Measurements from ENCODE around the gene BOLA3. TPM values are rescaled to one million over a fixed set of nuclear protein-coding genes. Genes with fewer than 3 reads are reported as not detected.
A peak's percentile ranks its signal among the peaks of the same experiment; 100 is the strongest.
"Not testable (repeated sequence)": the region's sequence is repeated elsewhere in the genome, so short reads cannot be mapped to it uniquely, and the experiment has no call there.

The BOLA3 gene
- total RNA-seq, 1 donor from 2014 or later = 29.3 TPM

DNA sequence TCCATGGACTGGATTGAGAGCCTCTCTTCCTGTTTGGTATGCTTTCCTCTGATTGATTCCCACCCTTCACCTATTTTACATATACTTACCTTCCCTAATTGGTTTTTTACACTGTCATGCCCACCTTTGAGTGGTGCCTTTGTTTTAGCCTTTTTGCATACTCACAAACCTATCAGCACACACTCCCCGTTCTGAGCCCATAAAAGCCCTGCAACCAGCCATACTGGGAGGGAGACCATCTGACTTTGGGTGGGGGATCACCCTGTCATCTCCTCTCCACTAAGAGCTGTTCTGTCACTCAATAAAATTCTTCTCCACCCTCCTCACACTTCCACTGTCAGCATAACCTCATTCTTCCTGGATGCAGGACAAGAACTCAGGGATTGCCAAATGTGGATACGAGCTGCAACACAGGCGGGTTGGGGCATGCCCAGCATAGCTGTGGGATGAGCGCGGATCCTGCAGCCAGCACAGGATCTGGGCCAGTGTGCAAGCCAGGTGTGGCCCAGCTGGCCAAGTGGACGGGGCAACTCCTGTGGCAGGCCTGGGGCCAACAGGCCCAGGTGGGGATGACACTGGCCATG is 40.4 kb upstream of the BOLA3 start:
- H3K9me3 Mint-ChIP-seq = no peaks in the 10 kb centered on the region

DNA sequence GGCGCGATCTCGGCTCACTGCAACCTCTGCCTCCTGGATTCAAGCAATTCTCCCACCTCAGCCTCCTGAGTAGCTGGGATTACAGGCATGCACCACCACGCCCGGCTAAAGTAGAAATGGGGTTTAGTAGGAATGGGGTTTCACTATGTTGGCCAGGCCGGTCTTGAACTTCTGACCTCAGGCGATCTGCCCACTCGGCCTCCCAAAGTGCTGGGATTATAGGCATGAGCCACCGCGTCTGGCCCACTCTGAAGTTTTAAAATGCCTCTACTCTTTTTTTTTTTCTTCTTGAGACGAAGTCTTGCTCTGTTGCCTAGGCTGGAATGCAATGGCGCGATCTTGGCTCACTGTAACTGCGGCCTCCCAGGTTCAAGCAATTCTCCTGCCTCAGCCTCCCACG is 39.0 kb upstream of the BOLA3 start:
- not testable (repeated sequence) for H3K36me3 Mint-ChIP-seq (ENCODE audit: low read depth); H3K4me1 Mint-ChIP-seq; H3K9me3 Mint-ChIP-seq; DNase-seq (ENCODE audit: low read depth, low spot score); H3K27ac Mint-ChIP-seq (ENCODE audit: unreplicated experiment); H3K4me3 Mint-ChIP-seq
- peaks cover 21% of the 10 kb centered on the region for H3K27me3 Mint-ChIP-seq (ENCODE audit: low read depth)

More for the DNA sequence above, 40.4 kb upstream of the BOLA3 start:
- H3K36me3 Mint-ChIP-seq (ENCODE audit: low read depth) = no peaks in the 10 kb centered on the region
- TF ChIP-seq CTCF (conservative IDR thresholded peaks at IDR 0.05) = no peak
- peaks cover 31% of the 10 kb centered on the region for H3K27me3 Mint-ChIP-seq (ENCODE audit: low read depth)
- no peak for DNase-seq (ENCODE audit: low read depth, low spot score)
- peak overlapping the region; percentile 5 for H3K4me3 Mint-ChIP-seq
- no peak overlapping the region for H3K27ac Mint-ChIP-seq (ENCODE audit: unreplicated experiment)
- H3K4me1 Mint-ChIP-seq = no peaks in the 10 kb centered on the region

GRCh38 chr2:74186038-74186437 is 38.3 kb upstream of the BOLA3 start:
- DNase-seq (ENCODE audit: low read depth, low spot score) = no peak
- TF ChIP-seq CTCF (conservative IDR thresholded peaks at IDR 0.05) = no peak
- Mint-ChIP-seq H3K27me3 (ENCODE audit: low read depth) (peaks cover 19% of the 10 kb centered on the region), H3K4me3 (no peak overlapping the region), H3K9me3 (no peaks in the 10 kb centered on the region), H3K36me3 (ENCODE audit: low read depth) (no peaks in the 10 kb centered on the region), H3K27ac (ENCODE audit: unreplicated experiment) (no peak overlapping the region), H3K4me1 (no peaks in the 10 kb centered on the region)

DNA sequence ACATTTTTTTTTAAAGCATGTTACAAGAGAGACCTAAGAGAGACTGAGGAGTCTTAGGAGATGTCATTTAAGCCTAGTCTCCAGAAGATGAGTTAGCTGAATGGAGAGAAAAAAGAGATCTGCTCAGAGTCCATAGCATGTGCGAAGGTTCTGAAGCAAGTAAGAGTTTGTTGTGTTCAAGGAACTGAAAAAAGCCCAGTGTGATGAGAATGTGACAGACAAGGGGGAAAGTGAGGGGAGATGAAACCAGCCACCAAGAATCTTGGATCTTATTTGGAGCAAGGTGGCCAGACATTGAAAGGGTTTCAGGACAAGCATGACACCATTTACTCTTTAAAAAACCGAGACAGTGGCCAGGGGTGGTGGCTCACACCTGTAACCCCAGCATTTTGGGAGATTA is 36.2 kb upstream of the BOLA3 start:
- no peaks in the 10 kb centered on the region for H3K4me1 Mint-ChIP-seq
- no peak for DNase-seq (ENCODE audit: low read depth, low spot score)
- no peak for TF ChIP-seq CTCF (conservative IDR thresholded peaks at IDR 0.05)
- H3K9me3 Mint-ChIP-seq = no peaks in the 10 kb centered on the region
- no peak overlapping the region for H3K27ac Mint-ChIP-seq (ENCODE audit: unreplicated experiment)
- H3K36me3 Mint-ChIP-seq (ENCODE audit: low read depth) = no peaks in the 10 kb centered on the region
- H3K4me3 Mint-ChIP-seq = no peak overlapping the region
- H3K27me3 Mint-ChIP-seq (ENCODE audit: low read depth) = peaks cover 6% of the 10 kb centered on the region

DNA sequence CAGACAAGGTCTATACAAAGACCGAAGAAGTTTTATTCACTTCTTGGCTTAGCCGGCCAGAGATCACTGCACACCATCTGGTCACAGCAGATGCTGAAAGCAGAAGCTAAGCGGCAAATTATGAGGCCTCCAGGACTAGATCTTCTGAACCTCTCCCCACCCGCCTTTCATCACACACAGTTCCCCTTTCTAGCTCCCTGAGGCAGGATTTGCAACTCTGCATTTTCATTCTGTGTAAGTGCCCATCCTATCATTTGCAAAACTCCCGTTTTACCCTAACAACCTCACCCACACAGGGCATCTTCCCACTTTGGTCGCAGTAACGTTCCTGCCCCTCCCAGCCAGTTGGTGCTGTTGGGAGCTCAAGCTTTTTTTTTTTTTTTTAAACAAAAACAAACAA is 34.0 kb upstream of the BOLA3 start:
- Mint-ChIP-seq H3K27me3 (ENCODE audit: low read depth) (peaks cover 2% of the 10 kb centered on the region), H3K9me3 (no peaks in the 10 kb centered on the region)

More for the DNA sequence above, 34.0 kb upstream of the BOLA3 start:
- Mint-ChIP-seq H3K27ac (ENCODE audit: unreplicated experiment) (no peak overlapping the region), H3K36me3 (ENCODE audit: low read depth) (peaks cover 1% of the 10 kb centered on the region), H3K4me3 (peak overlapping the region; percentile 13), H3K4me1 (peaks cover 13% of the 10 kb centered on the region)
- TF ChIP-seq CTCF (conservative IDR thresholded peaks at IDR 0.05) = no peak
- DNase-seq (ENCODE audit: low read depth, low spot score) = no peak
